RWPE2 (cell line): ENCODE data around the gene ADSS1.

Experiments used
- ATAC-seq: fragments of 200-7000 bp; cut with Tn5 transposase; 3 replicates; pipeline ENCODE4 v1.9.1; 2021; ENCODE audit warnings: low read depth
- DNase-seq: peaks from one replicate; pipeline ENCODE4 v3.0.0-alpha.2; 2020; ENCODE audit warnings: low spot score
- H3K27ac ChIP-seq: fragments of 450-650 bp; 2 replicates; pipeline ENCODE4 v1.5.1; 2017; ENCODE audit warnings: mild to moderate bottlenecking; ENCODE audit not compliant: poor library complexity, severe bottlenecking
- H3K27me3 ChIP-seq: fragments of 250-450 bp; sonication (Bioruptor Pico); 2 replicates; pipeline ENCODE4 v1.5.1; 2021; ENCODE audit warnings: mild to moderate bottlenecking, moderate library complexity; ENCODE audit not compliant: insufficient read depth, poor library complexity, severe bottlenecking
- H3K36me3 ChIP-seq: fragments of 250-450 bp; sonication (Bioruptor Pico); 2 replicates; pipeline ENCODE4 v1.5.1; 2020; ENCODE audit warnings: low read depth, mild to moderate bottlenecking, moderate library complexity
- H3K4me1 ChIP-seq: fragments of 250-450 bp; sonication (Bioruptor Pico); 2 replicates; pipeline ENCODE4 v1.5.1; 2021; ENCODE audit warnings: mild to moderate bottlenecking, moderate library complexity; ENCODE audit not compliant: insufficient read depth, poor library complexity, severe bottlenecking
- H3K4me3 ChIP-seq: fragments of 250-450 bp; sonication (Bioruptor Pico); 2 replicates; pipeline ENCODE4 v1.5.1; 2021; ENCODE audit warnings: mild to moderate bottlenecking, moderate library complexity; ENCODE audit not compliant: severe bottlenecking
- H3K9me3 ChIP-seq: fragments of 250-450 bp; sonication (Bioruptor Pico); 2 replicates; pipeline ENCODE4 v1.5.1; 2021; ENCODE audit warnings: mild to moderate bottlenecking, moderate library complexity; ENCODE audit not compliant: severe bottlenecking
- CTCF ChIP-seq: fragments of 450-650 bp; IDR thresholded peaks from one replicate; pipeline ENCODE4 v1.5.1; 2017; ENCODE audit warnings: mild to moderate bottlenecking, moderate library complexity; ENCODE audit not compliant: poor library complexity, severe bottlenecking

Gene ADSS1

GRCh38 chr14:104715871-104716270 lies 8.2 kb upstream of the ADSS1 start:
- ATAC-seq (no peak), DNase-seq (no peak)
- Histone ChIP-seq H3K4me1 (no peaks in the 10 kb centered on the region), H3K27me3 (no peaks in the 10 kb centered on the region), H3K9me3 (no peaks in the 10 kb centered on the region), H3K36me3 (peaks cover 77% of the 10 kb centered on the region), H3K27ac (no peak overlapping the region), H3K4me3 (no peak overlapping the region)
- no peak for TF ChIP-seq CTCF

DNA sequence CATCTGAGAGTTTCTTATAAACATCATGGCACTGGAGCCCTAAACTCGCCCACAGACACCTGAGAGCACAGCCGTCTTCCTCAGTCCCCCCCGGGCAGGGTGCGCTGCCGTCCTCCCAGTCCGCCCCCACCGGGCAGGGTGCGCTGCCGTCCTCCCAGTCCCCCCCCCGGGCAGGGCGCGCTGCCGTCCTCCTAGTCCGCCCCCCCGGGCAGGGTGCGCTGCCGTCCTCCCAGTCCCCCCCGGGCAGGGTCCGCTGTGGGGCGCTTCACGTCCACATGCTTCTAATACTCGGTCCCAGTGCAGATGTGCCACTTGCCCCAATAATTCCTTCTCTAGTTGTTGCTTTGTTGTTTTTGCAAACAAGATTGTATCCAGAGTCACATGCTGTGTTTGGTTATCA lies 6.9 kb upstream of the ADSS1 start:
- TF ChIP-seq CTCF, result no peak
- Histone ChIP-seq H3K36me3 (peaks cover 70% of the 10 kb centered on the region), H3K27ac (no peak overlapping the region), H3K9me3 (no peaks in the 10 kb centered on the region), H3K4me3 (no peak overlapping the region), H3K27me3 (no peaks in the 10 kb centered on the region), H3K4me1 (no peaks in the 10 kb centered on the region)
- ATAC-seq, result no peak
- no peak for DNase-seq

GRCh38 chr14:104717646-104718045 lies 6.4 kb upstream of the ADSS1 start:
- Histone ChIP-seq H3K9me3 (no peaks in the 10 kb centered on the region), H3K27me3 (no peaks in the 10 kb centered on the region), H3K27ac (no peak overlapping the region), H3K4me3 (no peak overlapping the region), H3K36me3 (peaks cover 65% of the 10 kb centered on the region), H3K4me1 (no peaks in the 10 kb centered on the region)
- no peak for TF ChIP-seq CTCF
- DNase-seq (no peak), ATAC-seq (no peak)

- Histone ChIP-seq H3K4me3 (no peak overlapping the region), H3K36me3 (peaks cover 60% of the 10 kb centered on the region), H3K4me1 (no peaks in the 10 kb centered on the region), H3K27ac (no peak overlapping the region), H3K27me3 (no peaks in the 10 kb centered on the region), H3K9me3 (no peaks in the 10 kb centered on the region)
- no peak for ATAC-seq
- TF ChIP-seq CTCF, result no peak
- no peak for DNase-seq
Observed at GRCh38 chr14:104718147-104718546, 5.9 kb upstream of the ADSS1 start.

DNA sequence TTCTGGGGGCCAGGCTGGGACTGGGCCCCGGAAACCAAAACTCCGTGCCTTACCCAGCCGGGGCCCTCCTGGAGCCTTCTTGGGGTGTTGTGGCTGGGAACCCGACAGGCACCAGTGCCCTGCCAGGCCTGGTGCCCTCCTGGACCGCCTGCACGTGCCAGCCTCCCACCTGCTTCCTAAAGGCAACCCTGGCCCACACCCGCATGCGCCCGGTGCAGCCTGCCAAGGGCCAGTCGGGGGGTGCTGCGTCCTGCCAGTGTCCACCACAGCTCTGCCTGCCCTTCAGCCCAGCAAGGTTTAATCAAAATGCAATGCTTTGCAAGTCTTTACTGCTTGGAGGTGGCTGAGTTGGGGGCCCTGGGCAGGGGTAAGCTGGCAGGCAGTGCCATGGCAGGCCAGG lies 5.2 kb upstream of the ADSS1 start:
- ATAC-seq (no peak), DNase-seq (no peak)
- H3K4me1 ChIP-seq, result no peaks in the 10 kb centered on the region
- no peak overlapping the region for H3K4me3 ChIP-seq
- H3K27me3 ChIP-seq, result no peaks in the 10 kb centered on the region
- no peaks in the 10 kb centered on the region for H3K9me3 ChIP-seq
- no peak overlapping the region for H3K27ac ChIP-seq
- peaks cover 52% of the 10 kb centered on the region for H3K36me3 ChIP-seq
- TF ChIP-seq CTCF, result no peak
